Hypothalamus (tissue), 51 donors: ENCODE results near the gene NPAS3.

Experiments used
- DNase-seq, 51 donors: peaks; one replicate each; lab custom pipeline; 2025; lab: John Stamatoyannopoulos, UW

NPAS3 gene

DNA sequence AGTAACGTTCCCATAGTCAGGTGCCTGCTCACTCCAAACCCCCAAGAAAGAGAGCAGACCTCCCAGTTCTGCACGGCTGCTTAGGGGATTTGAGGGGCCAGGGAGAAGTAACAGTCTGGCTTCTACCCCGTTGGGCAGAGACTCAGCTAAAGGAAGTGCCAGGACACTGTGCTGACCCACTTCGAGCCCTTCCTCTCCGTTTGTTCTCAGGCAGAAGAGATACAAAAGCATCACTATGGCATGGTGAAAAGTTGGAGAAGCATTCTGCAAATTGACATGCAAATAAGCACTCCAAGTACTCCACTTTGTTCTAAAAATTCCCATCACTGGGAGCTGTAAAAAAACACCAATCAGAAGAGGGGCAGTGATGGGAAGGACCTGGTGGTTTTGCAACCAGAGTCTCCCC, 773.1 kb downstream of the NPAS3 start:
- peak in 35 of 51 donors; percentile 10 to 80 (median 38) for DNase-seq

- DNase-seq: no peak
These were observed 776.0 kb downstream of the NPAS3 start for GRCh38 chr14:33714527-33715226.

GRCh38 chr14:33715227-33715528, 776.5 kb downstream of the NPAS3 start:
- DNase-seq: no peak

DNA sequence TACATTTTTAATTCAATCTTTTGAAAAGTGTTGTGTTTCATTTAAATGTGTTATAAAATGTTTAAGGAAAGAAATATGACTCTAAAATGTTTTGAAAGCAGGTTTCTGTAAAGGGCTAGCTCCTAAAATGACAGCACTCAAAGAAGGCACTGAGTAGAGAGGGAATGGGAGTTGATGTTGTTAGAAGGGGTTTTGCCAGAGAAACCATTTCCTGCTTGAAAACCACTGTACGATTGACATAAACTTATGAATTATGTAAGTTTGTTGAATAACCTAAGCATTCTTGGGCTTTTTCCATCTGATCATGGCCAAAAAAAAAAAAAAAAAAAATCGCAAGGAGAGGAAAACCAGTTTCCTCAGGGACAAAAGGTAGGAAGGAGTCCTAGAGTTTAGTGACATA, 778.2 kb downstream of the NPAS3 start:
- no peak for DNase-seq

GRCh38 chr14:33717866-33718265, 779.2 kb downstream of the NPAS3 start:
- no peak for DNase-seq

DNA sequence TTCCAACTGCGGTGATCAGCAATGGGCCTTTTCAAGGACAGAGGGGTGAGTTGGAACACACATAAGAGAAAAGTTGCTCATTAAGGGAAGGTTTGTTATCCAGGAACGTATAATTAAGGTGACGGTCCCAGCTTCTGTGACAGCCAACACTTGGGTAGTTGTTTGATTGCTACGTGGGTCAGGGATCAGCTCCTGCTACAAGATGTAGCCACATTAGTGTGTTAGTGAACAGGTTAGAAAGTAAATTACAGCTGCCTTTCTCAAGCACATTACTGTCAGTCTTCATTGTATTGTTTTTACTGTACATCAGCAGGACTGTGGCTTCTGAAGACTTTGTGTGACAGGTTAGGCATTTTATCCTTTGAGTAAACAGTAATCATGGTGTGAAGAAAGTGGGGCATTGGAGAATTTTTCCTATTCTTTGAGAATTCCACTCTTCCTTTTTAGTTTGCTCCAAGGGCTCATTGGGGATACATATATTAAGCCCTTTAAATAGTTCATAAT, 781.7 kb downstream of the NPAS3 start:
- no peak for DNase-seq

DNA sequence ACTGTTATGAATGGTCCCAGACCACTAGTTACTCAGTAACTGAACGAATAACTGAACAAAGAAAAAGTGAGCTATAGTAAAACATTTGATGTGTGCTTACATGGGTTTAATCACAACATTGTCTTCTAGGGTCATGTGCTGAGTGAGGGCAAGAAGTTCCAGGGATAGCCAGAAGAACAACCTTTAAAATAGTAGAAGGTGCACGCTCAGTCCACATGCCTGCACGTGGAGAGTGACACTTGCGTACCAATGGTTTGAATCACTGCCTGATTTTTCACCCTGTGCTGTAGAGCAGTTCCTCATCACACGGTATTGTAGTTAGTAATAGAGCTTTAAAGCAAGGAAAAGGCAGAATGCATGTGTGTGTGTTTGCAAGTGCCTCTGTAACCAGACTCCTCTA, 788.0 kb downstream of the NPAS3 start:
- DNase-seq: no peak

GRCh38 chr14:33727606-33728005, 788.9 kb downstream of the NPAS3 start:
- DNase-seq: no peak

DNA sequence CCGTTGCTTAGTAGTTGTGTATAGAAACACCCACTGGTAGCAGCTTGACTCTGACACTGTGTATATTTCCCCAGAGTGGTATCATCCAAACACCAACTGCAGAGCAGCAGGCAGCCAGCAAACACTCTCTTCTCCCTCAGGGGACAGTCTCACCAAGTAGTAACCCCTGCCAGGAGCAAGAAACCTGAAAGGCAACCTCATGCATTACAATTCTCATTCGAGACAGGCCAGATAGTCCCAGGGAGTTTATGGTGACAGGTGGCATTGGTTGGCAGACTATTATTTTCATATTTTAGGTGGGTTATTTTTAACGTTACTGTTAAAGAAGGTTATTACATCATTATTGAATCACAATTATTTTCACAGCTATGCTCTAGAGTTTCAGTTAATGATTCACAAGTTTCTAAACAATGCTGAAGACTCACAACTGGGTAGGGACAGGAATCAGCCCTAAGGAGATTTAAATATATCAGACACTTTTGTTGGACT, 789.4 kb downstream of the NPAS3 start:
- no peak for DNase-seq

DNA sequence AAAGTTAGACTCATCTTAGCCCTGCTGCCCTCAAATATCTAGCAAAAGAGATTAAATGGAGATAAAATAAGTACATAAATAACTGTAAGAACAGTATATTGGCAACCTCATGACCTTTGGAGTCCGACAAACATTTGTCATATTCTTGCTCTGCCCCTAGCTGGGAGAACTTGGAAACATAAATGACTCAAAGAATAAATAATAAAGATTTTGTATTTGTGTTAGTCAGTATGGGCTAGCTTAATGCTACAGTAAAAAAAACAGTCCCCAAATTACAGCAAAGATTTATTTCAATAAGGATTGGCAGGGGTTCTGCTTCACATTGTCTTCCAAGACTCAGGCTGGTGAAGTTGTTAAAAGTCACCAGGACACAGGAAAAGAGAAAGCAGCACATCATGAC, 791.5 kb downstream of the NPAS3 start:
- DNase-seq: no peak

DNA sequence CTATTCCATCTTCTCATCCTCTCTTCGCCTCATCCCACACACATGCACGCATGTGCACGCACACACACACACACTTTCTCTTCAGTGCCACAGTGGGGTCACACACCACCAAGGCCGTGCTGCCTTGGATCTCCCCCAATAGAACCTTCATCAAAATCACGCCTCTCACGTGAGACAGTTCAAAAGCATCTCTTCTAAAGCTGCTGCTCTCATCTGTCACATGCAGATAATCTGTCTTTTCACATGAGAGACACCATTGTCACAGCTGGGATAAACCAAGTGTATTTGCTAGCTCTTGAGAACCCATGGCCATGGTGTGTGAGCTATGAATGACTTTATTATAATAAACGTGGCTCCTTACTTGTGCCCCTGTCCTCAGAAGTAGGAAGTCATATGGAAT, 793.5 kb downstream of the NPAS3 start:
- DNase-seq: no peak

DNA sequence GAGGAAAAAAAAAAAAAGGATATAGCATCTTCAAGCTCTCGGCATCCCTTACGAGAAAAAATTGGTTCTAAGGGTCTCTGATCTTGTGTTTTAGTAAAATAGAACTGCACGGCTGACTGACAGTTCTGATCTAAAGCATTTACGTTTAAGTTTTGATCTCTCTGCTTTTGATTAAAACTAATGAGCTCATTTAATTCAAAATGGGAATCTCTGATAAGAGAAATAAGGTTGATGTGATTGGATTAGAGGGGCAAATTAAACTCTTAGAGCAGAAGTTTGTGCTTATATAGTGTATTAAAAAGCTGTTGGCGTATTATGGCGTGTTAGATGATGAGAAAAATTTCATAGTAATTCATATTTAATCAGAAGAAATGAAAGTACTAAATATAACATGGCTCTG, 794.6 kb downstream of the NPAS3 start:
- no peak for DNase-seq

DNA sequence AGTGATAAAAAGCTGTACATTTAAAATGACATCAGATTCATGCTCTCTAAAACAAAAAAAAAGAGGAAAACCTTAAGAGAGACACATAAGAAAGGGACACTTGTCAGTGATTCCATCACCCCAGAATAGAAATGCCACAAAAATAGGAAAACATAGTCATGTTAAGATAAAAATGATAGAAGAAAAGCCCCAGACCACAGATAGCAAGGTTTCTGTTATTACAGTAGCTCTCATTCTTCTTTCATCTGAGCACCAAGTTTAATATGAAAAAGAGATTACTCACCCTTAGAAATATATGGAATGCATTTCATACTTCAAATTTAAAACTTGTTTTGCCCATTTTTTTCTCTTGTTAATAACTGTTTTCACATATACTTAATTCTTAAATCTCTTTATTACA, 795.0 kb downstream of the NPAS3 start:
- DNase-seq: no peak

DNA sequence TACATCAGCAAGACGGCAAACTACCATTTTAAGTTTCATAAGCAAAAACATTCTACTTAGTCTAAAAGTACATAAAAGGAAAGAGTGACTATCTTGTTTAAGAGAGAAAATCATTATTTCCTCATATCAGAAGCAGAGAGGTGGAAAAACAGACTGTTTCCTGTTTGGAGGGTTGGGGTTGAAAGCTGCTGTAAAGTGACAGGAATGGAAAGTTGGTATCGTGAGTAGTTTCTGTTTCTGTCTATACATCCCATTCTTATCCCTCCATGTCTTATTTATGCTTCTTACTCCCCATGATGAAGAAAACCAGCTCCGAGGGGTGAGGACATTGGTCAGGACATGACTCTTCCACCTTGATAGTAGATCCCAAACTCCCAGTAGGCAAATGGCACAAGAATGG, 795.7 kb downstream of the NPAS3 start:
- no peak for DNase-seq

- DNase-seq: no peak
These were observed 797.7 kb downstream of the NPAS3 start for GRCh38 chr14:33736299-33736825.

GRCh38 chr14:33736979-33737378, 798.3 kb downstream of the NPAS3 start:
- DNase-seq: no peak

DNA sequence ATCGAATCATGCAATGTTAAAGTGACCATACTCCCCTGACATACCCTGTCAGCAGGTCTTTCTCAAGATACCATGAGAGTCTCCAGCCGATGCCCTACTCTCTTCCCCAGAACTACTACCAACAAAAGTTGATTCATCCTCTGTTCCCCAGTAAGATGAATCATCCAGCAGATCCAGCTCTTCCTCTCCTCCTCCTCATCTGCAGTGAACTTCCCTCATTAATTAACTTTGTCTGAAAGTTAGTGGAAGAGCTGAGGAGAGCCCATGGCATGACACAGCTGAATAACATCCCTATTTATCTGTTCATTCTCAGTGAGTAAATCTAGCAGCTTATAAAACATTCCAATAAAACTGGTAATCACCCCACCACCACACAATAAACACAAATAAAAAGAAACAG, 798.8 kb downstream of the NPAS3 start:
- no peak for DNase-seq

- DNase-seq: no peak
These were observed 799.4 kb downstream of the NPAS3 start for GRCh38 chr14:33738029-33738428.

GRCh38 chr14:33738491-33738890, 799.8 kb downstream of the NPAS3 start:
- no peak for DNase-seq

GRCh38 chr14:33740531-33740930, 801.9 kb downstream of the NPAS3 start:
- no peak for DNase-seq

GRCh38 chr14:33742166-33742565, 803.5 kb downstream of the NPAS3 start:
- no peak for DNase-seq

DNA sequence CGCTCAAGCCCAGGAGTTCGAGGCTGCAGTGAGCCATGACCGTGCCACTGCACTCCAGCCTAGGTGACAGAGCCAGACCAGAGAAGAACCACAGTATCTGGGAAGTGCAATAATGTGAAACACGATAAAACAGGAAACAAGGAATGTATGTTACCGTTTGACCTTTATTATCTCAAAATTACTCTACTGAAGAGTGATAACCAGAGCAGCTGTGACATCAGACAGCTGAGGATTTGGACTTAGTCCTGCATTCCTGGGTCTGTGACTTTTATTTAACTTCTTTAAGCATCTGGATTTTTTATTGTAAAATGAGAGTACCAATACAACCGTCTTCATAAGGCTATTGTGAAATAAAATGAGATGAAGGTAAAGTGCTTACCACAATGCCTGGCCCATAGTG, 806.5 kb downstream of the NPAS3 start:
- no peak for DNase-seq

DNA sequence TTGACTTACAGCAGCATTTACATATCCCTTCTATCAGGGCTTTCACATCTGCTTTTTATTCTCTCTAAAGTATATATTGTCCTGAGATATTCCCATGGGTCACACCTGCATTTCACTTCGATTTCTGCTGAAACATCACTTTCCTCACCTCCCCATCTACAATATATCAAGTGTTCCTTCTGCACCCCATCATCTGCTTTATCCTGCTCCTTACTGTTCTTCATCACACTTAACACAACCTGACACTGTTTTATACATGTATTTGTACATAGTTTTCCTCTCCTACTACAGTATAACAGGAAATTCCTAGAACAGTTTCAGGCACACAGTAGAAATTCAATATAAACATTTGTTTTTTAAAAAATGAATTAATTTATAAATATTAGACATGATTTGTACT, 809.1 kb downstream of the NPAS3 start:
- DNase-seq: no peak
